ENCODE measurements around the gene RAP1GAP2.

Gene RAP1GAP2

GRCh38 chr17:2939714-2940351 lies 143.6 kb downstream of the RAP1GAP2 start:
- DNase-seq (ENCODE audit: insufficient read length, low spot score) (no peak), FAIRE-seq (no peak)
- no peak for TF ChIP-seq POLR2AphosphoS5 (IDR thresholded peaks at IDR 0.05; ENCODE audit: low read depth, low read length)

- no peak for TF ChIP-seq TAF1 (IDR thresholded peaks at IDR 0.05; ENCODE audit: low read depth, low read length)
- TF ChIP-seq PAX5 (IDR thresholded peaks at IDR 0.05; ENCODE audit: insufficient read depth, low read length, severe bottlenecking): no peak
- TF ChIP-seq SPI1 (IDR thresholded peaks at IDR 0.05; ENCODE audit: low read depth, low read length): no peak
- no peak for TF ChIP-seq POLR2A (IDR thresholded peaks at IDR 0.05; ENCODE audit: low read depth, low read length)
- no peak for TF ChIP-seq POU2F2 (IDR thresholded peaks at IDR 0.05; ENCODE audit: low read depth, low read length)
- no peak for TF ChIP-seq POLR2AphosphoS5 (IDR thresholded peaks at IDR 0.05; ENCODE audit: low read depth, low read length)
Observed at GRCh38 chr17:2940352-2940751, 144.1 kb downstream of the RAP1GAP2 start.

GRCh38 chr17:2943981-2944380 lies 147.7 kb downstream of the RAP1GAP2 start:
- DNase-seq (ENCODE audit: insufficient read length, low spot score): no peak
- no peak for TF ChIP-seq SPI1 (IDR thresholded peaks at IDR 0.05; ENCODE audit: low read depth, low read length)
- TF ChIP-seq PAX5 (IDR thresholded peaks at IDR 0.05; ENCODE audit: insufficient read depth, low read length, severe bottlenecking): no peak
- TF ChIP-seq POLR2AphosphoS5 (IDR thresholded peaks at IDR 0.05; ENCODE audit: low read depth, low read length): no peak
- no peak for TF ChIP-seq POLR2A (IDR thresholded peaks at IDR 0.05; ENCODE audit: low read depth, low read length)
- TF ChIP-seq POU2F2 (IDR thresholded peaks at IDR 0.05; ENCODE audit: low read depth, low read length): no peak
- TF ChIP-seq TAF1 (IDR thresholded peaks at IDR 0.05; ENCODE audit: low read depth, low read length): no peak
- no peak for FAIRE-seq

More at GRCh38 chr17:2940352-2940751, 144.1 kb downstream of the RAP1GAP2 start:
- FAIRE-seq (no peak), DNase-seq (ENCODE audit: insufficient read length, low spot score) (no peak)

- DNase-seq (ENCODE audit: insufficient read length, low spot score) (no peak), FAIRE-seq (no peak)
- TF ChIP-seq SPI1 (IDR thresholded peaks at IDR 0.05; ENCODE audit: low read depth, low read length) (no peak), POU2F2 (IDR thresholded peaks at IDR 0.05; ENCODE audit: low read depth, low read length) (no peak), TAF1 (IDR thresholded peaks at IDR 0.05; ENCODE audit: low read depth, low read length) (no peak), POLR2A (IDR thresholded peaks at IDR 0.05; ENCODE audit: low read depth, low read length) (no peak), POLR2AphosphoS5 (IDR thresholded peaks at IDR 0.05; ENCODE audit: low read depth, low read length) (no peak), PAX5 (IDR thresholded peaks at IDR 0.05; ENCODE audit: insufficient read depth, low read length, severe bottlenecking) (no peak)
Observed at GRCh38 chr17:2945299-2945698, 149.1 kb downstream of the RAP1GAP2 start.

- FAIRE-seq: no peak
- TF ChIP-seq POLR2A (IDR thresholded peaks at IDR 0.05; ENCODE audit: low read depth, low read length) (no peak), POU2F2 (IDR thresholded peaks at IDR 0.05; ENCODE audit: low read depth, low read length) (no peak), SPI1 (IDR thresholded peaks at IDR 0.05; ENCODE audit: low read depth, low read length) (no peak), TAF1 (IDR thresholded peaks at IDR 0.05; ENCODE audit: low read depth, low read length) (no peak), POLR2AphosphoS5 (IDR thresholded peaks at IDR 0.05; ENCODE audit: low read depth, low read length) (no peak), PAX5 (IDR thresholded peaks at IDR 0.05; ENCODE audit: insufficient read depth, low read length, severe bottlenecking) (no peak)
- no peak for DNase-seq (ENCODE audit: insufficient read length, low spot score)
Observed at GRCh38 chr17:2946144-2946543, 149.9 kb downstream of the RAP1GAP2 start.

- no peak for TF ChIP-seq POLR2A (IDR thresholded peaks at IDR 0.05; ENCODE audit: low read depth, low read length)
- TF ChIP-seq PAX5 (IDR thresholded peaks at IDR 0.05; ENCODE audit: insufficient read depth, low read length, severe bottlenecking): no peak
- TF ChIP-seq POLR2AphosphoS5 (IDR thresholded peaks at IDR 0.05; ENCODE audit: low read depth, low read length): no peak
- TF ChIP-seq SPI1 (IDR thresholded peaks at IDR 0.05; ENCODE audit: low read depth, low read length): no peak
- TF ChIP-seq POU2F2 (IDR thresholded peaks at IDR 0.05; ENCODE audit: low read depth, low read length): no peak
- TF ChIP-seq TAF1 (IDR thresholded peaks at IDR 0.05; ENCODE audit: low read depth, low read length): no peak
- DNase-seq (ENCODE audit: insufficient read length, low spot score) (no peak), FAIRE-seq (no peak)
Observed at GRCh38 chr17:2947588-2947950, 151.3 kb downstream of the RAP1GAP2 start.

GRCh38 chr17:2947996-2948550 lies 151.8 kb downstream of the RAP1GAP2 start:
- DNase-seq (ENCODE audit: insufficient read length, low spot score): no peak
- no peak for FAIRE-seq

GRCh38 chr17:2948721-2949468 lies 152.7 kb downstream of the RAP1GAP2 start:
- FAIRE-seq: no peak
- DNase-seq (ENCODE audit: insufficient read length, low spot score): no peak
- TF ChIP-seq PAX5 (IDR thresholded peaks at IDR 0.05; ENCODE audit: insufficient read depth, low read length, severe bottlenecking): no peak
- no peak for TF ChIP-seq POLR2A (IDR thresholded peaks at IDR 0.05; ENCODE audit: low read depth, low read length)
- no peak for TF ChIP-seq TAF1 (IDR thresholded peaks at IDR 0.05; ENCODE audit: low read depth, low read length)
- no peak for TF ChIP-seq SPI1 (IDR thresholded peaks at IDR 0.05; ENCODE audit: low read depth, low read length)
- no peak for TF ChIP-seq POLR2AphosphoS5 (IDR thresholded peaks at IDR 0.05; ENCODE audit: low read depth, low read length)

More at GRCh38 chr17:2947996-2948550, 151.8 kb downstream of the RAP1GAP2 start:
- no peak for TF ChIP-seq POLR2A (IDR thresholded peaks at IDR 0.05; ENCODE audit: low read depth, low read length)
- TF ChIP-seq POLR2AphosphoS5 (IDR thresholded peaks at IDR 0.05; ENCODE audit: low read depth, low read length): no peak
- TF ChIP-seq PAX5 (IDR thresholded peaks at IDR 0.05; ENCODE audit: insufficient read depth, low read length, severe bottlenecking): no peak
- TF ChIP-seq TAF1 (IDR thresholded peaks at IDR 0.05; ENCODE audit: low read depth, low read length): no peak
- no peak for TF ChIP-seq POU2F2 (IDR thresholded peaks at IDR 0.05; ENCODE audit: low read depth, low read length)
- no peak for TF ChIP-seq SPI1 (IDR thresholded peaks at IDR 0.05; ENCODE audit: low read depth, low read length)

GRCh38 chr17:2949469-2950044 lies 153.3 kb downstream of the RAP1GAP2 start:
- no peak for FAIRE-seq
- no peak for TF ChIP-seq POLR2A (IDR thresholded peaks at IDR 0.05; ENCODE audit: low read depth, low read length)
- no peak for TF ChIP-seq SPI1 (IDR thresholded peaks at IDR 0.05; ENCODE audit: low read depth, low read length)
- TF ChIP-seq POU2F2 (IDR thresholded peaks at IDR 0.05; ENCODE audit: low read depth, low read length): no peak
- no peak for TF ChIP-seq PAX5 (IDR thresholded peaks at IDR 0.05; ENCODE audit: insufficient read depth, low read length, severe bottlenecking)
- TF ChIP-seq POLR2AphosphoS5 (IDR thresholded peaks at IDR 0.05; ENCODE audit: low read depth, low read length): no peak
- no peak for TF ChIP-seq TAF1 (IDR thresholded peaks at IDR 0.05; ENCODE audit: low read depth, low read length)
- no peak for DNase-seq (ENCODE audit: insufficient read length, low spot score)
